DND-41 (cell line): Measurements from ENCODE around the gene LBHD1.

Experiments
- ATAC-seq: fragments of 200-7000 bp; cut with Tn5 transposase; 3 replicates; pipeline ENCODE4 v1.9.1; 2021; ENCODE audit warnings: low read depth; ENCODE audit not compliant: insufficient read depth
- DNase-seq: peaks from one replicate; pipeline ENCODE4 v3.0.0-alpha.2; 2020
- H2AFZ ChIP-seq: 2 replicates; pipeline ENCODE4 v1.6.0; 2012; ENCODE audit warnings: low read depth, low read length
- H3K27ac ChIP-seq: 2 replicates; pipeline ENCODE4 v1.5.1; 2012; ENCODE audit warnings: low read length, inconsistent platforms
- H3K27me3 ChIP-seq: fragments of 200-600 bp; sonication (generic); 2 replicates; pipeline ENCODE4 v1.6.0; 2012; ENCODE audit warnings: low read length, mild to moderate bottlenecking, inconsistent platforms; ENCODE audit not compliant: insufficient read depth, poor library complexity
- H3K36me3 ChIP-seq: 2 replicates; pipeline ENCODE4 v1.5.1; 2012; ENCODE audit warnings: low read length, inconsistent platforms; ENCODE audit not compliant: insufficient read depth
- H3K4me1 ChIP-seq: 2 replicates; pipeline ENCODE4 v1.5.1; 2012; ENCODE audit warnings: mild to moderate bottlenecking, low read length; ENCODE audit not compliant: insufficient read depth
- H3K4me2 ChIP-seq: 2 replicates; pipeline ENCODE4 v1.6.0; 2012; ENCODE audit warnings: mild to moderate bottlenecking, moderate library complexity, low read length, inconsistent platforms; ENCODE audit not compliant: insufficient read depth
- H3K4me3 ChIP-seq, 2 experiments: fragments of 200-600 bp in 1 of 2; shearing (Covaris generic) in 1 of 2; 2 replicates each; pipeline ENCODE4 v1.5.1; 2012 to 2016; ENCODE audit warnings: inconsistent platforms in 2 of 2, low read length in 2 of 2, mild to moderate bottlenecking in 2 of 2, low read depth in 1 of 2, moderate library complexity in 1 of 2
- H3K79me2 ChIP-seq: 2 replicates; pipeline ENCODE4 v1.6.0; 2012; ENCODE audit warnings: low read length, inconsistent platforms; ENCODE audit not compliant: insufficient read depth
- H3K9ac ChIP-seq: 2 replicates; pipeline ENCODE4 v1.6.0; 2012; ENCODE audit warnings: low read depth, mild to moderate bottlenecking, inconsistent platforms, low read length, moderate library complexity
- H3K9me3 ChIP-seq: 2 replicates; pipeline ENCODE4 v1.5.1; 2012; ENCODE audit warnings: low read length, moderate library complexity, mild to moderate bottlenecking, inconsistent platforms; ENCODE audit not compliant: insufficient read depth, severe bottlenecking
- H4K20me1 ChIP-seq: 2 replicates; pipeline ENCODE4 v1.6.0; 2012; ENCODE audit warnings: low read length; ENCODE audit not compliant: insufficient read depth
- CTCF ChIP-seq: IDR thresholded peaks from 2 replicates; pipeline ENCODE4 v1.5.1; 2012; ENCODE audit warnings: borderline replicate concordance, low read length, moderate library complexity, mild to moderate bottlenecking; ENCODE audit not compliant: poor library complexity, severe bottlenecking; ENCODE audit errors: extremely low read depth
- EZH2 ChIP-seq: IDR thresholded peaks from 3 replicates; pipeline ENCODE4 v1.6.1; 2012; ENCODE audit warnings: borderline replicate concordance, low read depth, mild to moderate bottlenecking, moderate library complexity, low read length, inconsistent platforms; ENCODE audit not compliant: severe bottlenecking

The LBHD1 gene

DNA sequence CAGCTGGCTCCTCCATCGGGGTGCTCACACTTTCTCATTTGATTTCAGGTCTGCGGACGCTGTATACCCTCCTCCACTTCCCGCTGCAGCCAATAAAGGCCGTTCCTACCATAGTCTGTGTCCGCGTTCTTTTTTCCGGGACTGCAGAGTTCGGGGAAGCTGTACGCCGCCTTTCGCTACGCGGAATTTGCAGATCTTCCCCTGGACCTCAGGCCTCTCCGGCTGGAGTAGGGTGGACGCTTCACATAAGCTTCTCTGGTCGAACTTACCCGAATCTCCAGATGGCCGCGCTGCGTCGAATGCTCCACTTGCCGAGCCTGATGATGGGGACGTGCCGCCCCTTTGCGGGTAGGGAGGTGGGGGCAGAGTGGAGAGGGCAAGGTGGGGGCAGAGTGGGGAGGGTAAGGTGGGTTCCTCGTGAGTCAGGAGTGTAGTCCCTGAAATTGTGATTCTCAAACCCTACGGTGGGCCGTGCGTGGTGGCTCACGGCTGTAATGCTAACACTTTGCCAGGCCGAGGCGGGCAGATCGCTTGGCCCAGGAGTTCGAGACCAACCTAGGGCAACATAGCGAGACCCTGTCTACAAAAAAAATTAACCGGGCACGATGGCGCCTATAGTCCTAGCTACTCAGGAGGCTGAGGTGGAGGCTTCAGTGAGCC is 6.3 kb downstream of the LBHD1 start:
- Histone ChIP-seq H3K4me3 (peak overlapping the region; percentile 58 to 72), H4K20me1 (peaks cover 10% of the 10 kb centered on the region), H3K9ac (peak overlapping the region; percentile 76), H3K4me2 (peak overlapping the region; percentile 86), H3K4me1 (peaks cover 54% of the 10 kb centered on the region), H3K27me3 (no peaks in the 10 kb centered on the region), H3K79me2 (peaks cover 65% of the 10 kb centered on the region), H3K27ac (peak overlapping the region; percentile 89), H3K9me3 (no peaks in the 10 kb centered on the region), H3K36me3 (peaks cover 42% of the 10 kb centered on the region), H2AFZ (peak overlapping the region; percentile 77)
- ATAC-seq (peak; percentile 51), DNase-seq (peak; percentile 78)
- TF ChIP-seq EZH2 (no peak), CTCF (peak; percentile 7)

DNA sequence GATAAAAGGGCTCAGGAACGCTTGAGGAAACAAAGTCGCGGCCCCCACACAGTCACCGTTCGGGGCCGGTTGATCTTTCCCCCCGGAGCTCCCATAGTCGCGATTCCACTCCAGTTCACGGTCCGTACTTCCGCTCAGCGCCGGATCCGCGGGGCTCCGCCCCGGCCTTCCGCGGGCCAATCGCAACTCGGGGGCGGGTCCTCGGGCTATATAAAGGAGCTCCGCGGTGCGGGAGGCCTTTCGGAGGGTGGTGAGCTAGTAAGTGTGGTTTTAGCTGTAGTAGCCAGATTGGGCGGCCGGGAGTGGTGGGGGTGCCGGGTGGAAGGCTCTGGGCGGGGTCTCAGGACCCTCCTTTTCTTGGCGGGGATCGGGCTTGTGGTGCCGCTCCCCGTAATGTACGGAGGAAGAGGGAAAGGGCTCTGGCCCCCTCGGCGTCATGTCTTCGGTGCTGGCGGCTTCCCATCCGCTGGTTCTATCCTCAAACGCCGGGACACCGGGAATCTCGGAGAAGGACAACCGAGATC is 6.9 kb downstream of the LBHD1 start, which contains the start of the genes C11orf98 and CSKMT:
Gene C11orf98 (minus strand): TSS at position 136 of the 524 bp plus-strand sequence. CDS start 41 bp downstream, at position 95.
Gene CSKMT (plus strand): TSS at position 238 of the 524 bp plus-strand sequence. CDS start 568 bp downstream, outside the sequence.
- Histone ChIP-seq H3K4me1 (peaks cover 48% of the 10 kb centered on the region), H3K79me2 (peaks cover 59% of the 10 kb centered on the region), H3K27me3 (no peaks in the 10 kb centered on the region), H3K27ac (peak within 1 kb of the TSS; percentile 89), H3K4me3 (peak within 1 kb of the TSS; percentile 58 to 72), H3K9ac (peak within 1 kb of the TSS; percentile 76), H3K36me3 (peaks cover 40% of the 10 kb centered on the region), H2AFZ (peak within 1 kb of the TSS; percentile 77), H4K20me1 (peaks cover 10% of the 10 kb centered on the region), H3K9me3 (no peaks in the 10 kb centered on the region), H3K4me2 (peak within 1 kb of the TSS; percentile 86)
- TF ChIP-seq CTCF (no peak), EZH2 (no peak)
- peak; percentile 98 for DNase-seq
- peak; percentile 84 for ATAC-seq

DNA sequence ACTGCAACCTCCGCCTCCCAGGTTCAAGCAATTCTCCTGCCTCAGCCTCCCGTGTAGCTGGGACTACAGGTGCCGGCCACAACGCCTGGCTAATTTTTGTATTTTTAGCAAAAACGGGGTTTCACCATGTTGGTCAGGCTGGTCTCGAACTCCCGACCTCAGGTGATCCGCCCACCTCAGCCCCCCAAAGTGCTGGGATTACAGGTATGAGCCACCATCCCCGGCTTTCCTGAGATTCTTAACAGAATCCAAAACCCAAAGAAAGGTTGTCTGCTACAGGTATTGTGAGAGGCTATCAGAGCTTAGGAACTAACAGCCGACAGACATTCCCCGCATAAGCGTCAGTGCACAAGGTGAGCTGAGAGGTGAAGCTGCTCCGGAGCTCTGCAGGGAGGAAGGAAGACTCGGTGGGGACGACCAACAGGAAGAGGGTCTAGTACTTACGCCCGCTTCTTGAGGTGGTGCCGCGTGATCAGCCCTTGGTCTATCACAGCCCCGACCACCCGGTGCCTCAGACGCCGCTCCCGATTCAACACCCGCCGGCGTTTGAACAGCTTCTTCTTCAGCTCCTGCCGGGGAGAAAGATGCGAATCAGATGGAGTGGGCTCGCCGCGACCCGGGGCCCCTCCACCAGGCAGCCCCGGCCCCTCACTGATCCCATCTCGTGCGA is 7.5 kb downstream of the LBHD1 start:
- Histone ChIP-seq H3K4me2 (peak overlapping the region; percentile 86), H3K27me3 (no peaks in the 10 kb centered on the region), H4K20me1 (peaks cover 10% of the 10 kb centered on the region), H3K9me3 (no peaks in the 10 kb centered on the region), H3K4me1 (peaks cover 42% of the 10 kb centered on the region), H3K4me3 (peak overlapping the region; percentile 58 to 72), H2AFZ (peak overlapping the region; percentile 67), H3K79me2 (peaks cover 54% of the 10 kb centered on the region), H3K27ac (peak overlapping the region; percentile 83), H3K9ac (peak overlapping the region; percentile 76), H3K36me3 (peaks cover 34% of the 10 kb centered on the region)
- ATAC-seq (peak; percentile 63), DNase-seq (peak; percentile 73)
- no peak for TF ChIP-seq EZH2
- TF ChIP-seq CTCF, result no peak
